GM10266 (cell line): ENCODE results near the gene KCNMB4.

ENCODE experiments used
- DNase-seq: peaks from one replicate; pipeline ENCODE4 v3.0.0; 2012; ENCODE audit errors: extremely low spot score
- CTCF ChIP-seq: IDR thresholded peaks from 2 replicates; pipeline ENCODE4 v1.5.1; 2012; ENCODE audit warnings: mild to moderate bottlenecking, low read depth; ENCODE audit not compliant: control insufficient read depth, insufficient read depth; ENCODE audit errors: missing control alignments

The KCNMB4 gene

GRCh38 chr12:70398002-70398401 is 31.9 kb downstream of the KCNMB4 start:
- DNase-seq, result no peak
- no peak for TF ChIP-seq CTCF

- no peak for TF ChIP-seq CTCF
- no peak for DNase-seq
These were observed 32.8 kb downstream of the KCNMB4 start for GRCh38 chr12:70398862-70399261.

- no peak for DNase-seq
- TF ChIP-seq CTCF, result no peak
These were observed 33.2 kb downstream of the KCNMB4 start for GRCh38 chr12:70399311-70399710.

- no peak for DNase-seq
- TF ChIP-seq CTCF, result no peak
These were observed 34.0 kb downstream of the KCNMB4 start for GRCh38 chr12:70400124-70400523.

GRCh38 chr12:70402597-70402996 is 36.5 kb downstream of the KCNMB4 start:
- DNase-seq, result no peak
- TF ChIP-seq CTCF, result no peak

- TF ChIP-seq CTCF, result no peak
These were observed 37.7 kb downstream of the KCNMB4 start for GRCh38 chr12:70403826-70404225.

GRCh38 chr12:70408004-70408790 is 42.1 kb downstream of the KCNMB4 start:
- TF ChIP-seq CTCF, result no peak
- no peak for DNase-seq

More at GRCh38 chr12:70403826-70404225, 37.7 kb downstream of the KCNMB4 start:
- DNase-seq, result no peak
